GM13977 (cell line): ENCODE results near the gene CHMP6.

Experiments
- DNase-seq: peaks from one replicate; pipeline ENCODE4 v3.0.0; 2012; ENCODE audit warnings: low spot score
- CTCF ChIP-seq: IDR thresholded peaks from 2 replicates; pipeline ENCODE4 v1.5.1; 2012; ENCODE audit warnings: mild to moderate bottlenecking, control low read depth; ENCODE audit not compliant: insufficient read depth; ENCODE audit errors: extremely low read depth, missing control alignments
- in situ Hi-C: fragments of 300-500 bp; cut with MboI; formaldehyde crosslinking; loops from one replicate; pipeline ENCODE4 v1.12.0; 2022; ENCODE audit warnings: low sequenced_read_pairs, low pct_unique_long_range_greater_than_20kb, mixed read lengths, inconsistent platforms; ENCODE audit not compliant: unreplicated experiment

CHMP6 gene

GRCh38 chr17:81000334-81000630, 8.6 kb downstream of the CHMP6 start:
- no peak for DNase-seq
- in situ Hi-C loops: no loop called here
- no peak for TF ChIP-seq CTCF

GRCh38 chr17:81000631-81001357, 9.2 kb downstream of the CHMP6 start:
- peak; percentile 37 for DNase-seq
- in situ Hi-C loops: no loop called here
- no peak for TF ChIP-seq CTCF

GRCh38 chr17:81002013-81002384, 10.4 kb downstream of the CHMP6 start:
- in situ Hi-C loops: no loop called here
- TF ChIP-seq CTCF: no peak
- DNase-seq: no peak

- in situ Hi-C loops: no loop called here
- DNase-seq: peak; percentile 43
- no peak for TF ChIP-seq CTCF
Measured at GRCh38 chr17:81002409-81003361, 11.0 kb downstream of the CHMP6 start.

GRCh38 chr17:81003711-81004475, 12.3 kb downstream of the CHMP6 start:
- DNase-seq: peak; percentile 46
- in situ Hi-C loops: no loop called here
- TF ChIP-seq CTCF: no peak

GRCh38 chr17:81006891-81007290, 15.2 kb downstream of the CHMP6 start:
- no peak for TF ChIP-seq CTCF
- DNase-seq: no peak
- in situ Hi-C loops: no loop called here
